Endothelial cell (in vitro differentiated cells): ENCODE results near the gene TAS1R1. TPM values are rescaled to one million over a fixed set of nuclear protein-coding genes. Genes with fewer than 3 reads are reported as not detected.

Source experiments
- DNase-seq: peaks from one replicate; pipeline ENCODE4 v3.0.0; 2021; ENCODE audit warnings: low spot score
- H3K27ac Mint-ChIP-seq: one replicate; pipeline ENCODE4 v1.8.0; 2021; ENCODE audit warnings: mixed read lengths, inconsistent platforms; ENCODE audit not compliant: unreplicated experiment
- H3K27me3 Mint-ChIP-seq: one replicate; pipeline ENCODE4 v1.8.0; 2021; ENCODE audit warnings: mild to moderate bottlenecking, moderate library complexity, mixed read lengths, inconsistent platforms; ENCODE audit not compliant: unreplicated experiment
- H3K36me3 Mint-ChIP-seq: one replicate; pipeline ENCODE4 v1.8.0; 2021; ENCODE audit warnings: mild to moderate bottlenecking, low read depth, mixed read lengths, inconsistent platforms; ENCODE audit not compliant: unreplicated experiment
- H3K4me1 Mint-ChIP-seq: one replicate; pipeline ENCODE4 v1.8.0; 2021; ENCODE audit warnings: mild to moderate bottlenecking, mixed read lengths, inconsistent platforms; ENCODE audit not compliant: unreplicated experiment
- H3K4me3 Mint-ChIP-seq: one replicate; pipeline ENCODE4 v1.8.0; 2021; ENCODE audit warnings: mild to moderate bottlenecking, mixed read lengths, inconsistent platforms; ENCODE audit not compliant: unreplicated experiment
- H3K9me3 Mint-ChIP-seq: one replicate; pipeline ENCODE4 v1.8.0; 2021; ENCODE audit warnings: mixed read lengths, inconsistent platforms; ENCODE audit not compliant: unreplicated experiment
- CTCF ChIP-seq: fragments of 200-600 bp; sonication (generic); IDR thresholded peaks from one replicate; pipeline ENCODE4 v1.5.0; 2021; ENCODE audit warnings: antibody characterized with exemption; ENCODE audit not compliant: unreplicated experiment
- total RNA-seq: library from RNA; stranded (reverse); fragmentation: NEBNext Ultra II Directional; extraction: Animal tissue kit (Norgen Biotek cat#: 25700); gene quantifications from one replicate; pipeline ENCODE4 v1.2.1, GENCODE V29; 2021; ENCODE audit not compliant: unreplicated experiment

TAS1R1 gene
- total RNA-seq, 1 donor from 2014 or later = not detected

DNA sequence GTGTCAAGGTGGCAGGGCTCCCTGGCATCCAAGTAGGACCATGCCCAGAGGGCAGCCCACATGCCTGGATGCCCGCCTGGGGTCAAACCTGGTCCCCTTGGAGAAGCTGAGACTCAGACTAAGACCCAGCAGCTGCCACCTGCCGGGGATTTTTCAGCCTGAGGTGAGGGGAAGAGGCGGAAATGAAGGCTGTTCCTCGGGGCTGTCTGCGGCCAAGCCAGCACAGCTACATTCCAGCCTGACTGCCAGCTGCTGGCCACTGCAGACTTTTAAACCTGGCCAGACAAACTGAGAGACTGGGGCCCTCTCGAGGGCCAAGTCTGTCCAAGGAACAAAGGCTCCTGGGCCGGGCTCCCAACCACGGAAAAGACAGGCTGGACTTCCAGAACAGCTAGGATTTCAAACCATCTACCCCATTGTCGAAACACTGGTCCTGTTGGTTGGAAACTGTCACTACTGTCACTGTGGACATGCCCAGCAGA is 41.7 kb upstream of the TAS1R1 start:
- H3K27me3 Mint-ChIP-seq = peaks cover 3% of the 10 kb centered on the region

GRCh38 chr1:6515771-6516170 is 39.3 kb upstream of the TAS1R1 start:
- Mint-ChIP-seq H3K9me3 (no peaks in the 10 kb centered on the region), H3K4me1 (no peaks in the 10 kb centered on the region), H3K27me3 (peaks cover 5% of the 10 kb centered on the region), H3K27ac (no peak overlapping the region), H3K4me3 (no peak overlapping the region), H3K36me3 (no peaks in the 10 kb centered on the region)
- TF ChIP-seq CTCF = no peak
- DNase-seq = no peak

More for the DNA sequence above, 41.7 kb upstream of the TAS1R1 start:
- H3K27ac Mint-ChIP-seq = no peak overlapping the region
- no peaks in the 10 kb centered on the region for H3K9me3 Mint-ChIP-seq
- TF ChIP-seq CTCF = no peak
- H3K36me3 Mint-ChIP-seq = no peaks in the 10 kb centered on the region
- no peaks in the 10 kb centered on the region for H3K4me1 Mint-ChIP-seq
- H3K4me3 Mint-ChIP-seq = no peak overlapping the region
- DNase-seq = no peak

- DNase-seq = no peak
- H3K27me3 Mint-ChIP-seq = peaks cover 2% of the 10 kb centered on the region
- no peaks in the 10 kb centered on the region for H3K4me1 Mint-ChIP-seq
- no peaks in the 10 kb centered on the region for H3K9me3 Mint-ChIP-seq
- no peaks in the 10 kb centered on the region for H3K36me3 Mint-ChIP-seq
- no peak overlapping the region for H3K4me3 Mint-ChIP-seq
- no peak overlapping the region for H3K27ac Mint-ChIP-seq
- TF ChIP-seq CTCF = no peak
Observed at GRCh38 chr1:6517435-6517851, 37.7 kb upstream of the TAS1R1 start.

DNA sequence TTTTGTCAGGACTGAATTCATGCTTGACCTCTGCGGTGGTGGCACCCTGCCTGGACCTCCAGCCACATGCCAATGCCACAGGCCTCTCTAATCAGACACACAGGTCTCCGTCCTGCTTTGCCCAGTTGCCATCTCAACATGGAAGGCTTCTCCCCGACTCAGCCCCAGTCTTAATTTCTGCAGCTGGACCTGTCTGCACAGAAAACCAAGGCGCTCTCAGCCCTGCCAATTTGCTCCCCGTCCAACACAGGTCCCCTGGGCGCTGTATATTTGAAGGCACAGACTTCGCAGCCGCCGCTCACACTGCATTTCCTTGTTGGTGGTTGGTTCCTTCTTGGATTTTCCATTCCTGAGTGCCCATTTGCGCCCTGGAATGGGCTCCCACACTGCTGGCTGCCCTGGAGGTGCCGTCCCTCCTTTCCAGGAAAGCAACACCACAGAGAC is 35.6 kb upstream of the TAS1R1 start:
- H3K4me1 Mint-ChIP-seq = no peaks in the 10 kb centered on the region
- no peak for DNase-seq
- H3K9me3 Mint-ChIP-seq = no peaks in the 10 kb centered on the region
- no peak for TF ChIP-seq CTCF
- no peak overlapping the region for H3K4me3 Mint-ChIP-seq
- H3K27ac Mint-ChIP-seq = no peak overlapping the region
- H3K27me3 Mint-ChIP-seq = peaks cover 4% of the 10 kb centered on the region
- no peaks in the 10 kb centered on the region for H3K36me3 Mint-ChIP-seq

GRCh38 chr1:6519935-6520671 is 35.0 kb upstream of the TAS1R1 start:
- no peak for TF ChIP-seq CTCF
- no peak overlapping the region for H3K27ac Mint-ChIP-seq
- DNase-seq = no peak
- peaks cover 4% of the 10 kb centered on the region for H3K27me3 Mint-ChIP-seq
- no peaks in the 10 kb centered on the region for H3K9me3 Mint-ChIP-seq
- no peaks in the 10 kb centered on the region for H3K36me3 Mint-ChIP-seq
- no peak overlapping the region for H3K4me3 Mint-ChIP-seq
- no peaks in the 10 kb centered on the region for H3K4me1 Mint-ChIP-seq
